Stimulated activated CD8-positive, alpha-beta memory T cell treated with anti-CD3 and anti-CD28 coated beads, Interleukin-12 subunit alpha, Interleukin-12 subunit beta, amount 100 ng/mL, for 24 hours (primary cell): ENCODE data around the gene JMJD1C.
A peak's percentile ranks its signal among the peaks of the same experiment; 100 is the strongest.
"Not testable (repeated sequence)": the region's sequence is repeated elsewhere in the genome, so short reads cannot be mapped to it uniquely, and the experiment has no call there.

Experiments
- DNase-seq: peaks from one replicate; pipeline ENCODE4 v3.0.0-alpha.2; 2020; ENCODE audit errors: extremely low read depth

Gene JMJD1C

GRCh38 chr10:63294781-63295180, 171.0 kb downstream of the JMJD1C start:
- no peak for DNase-seq

GRCh38 chr10:63292847-63293246, 172.9 kb downstream of the JMJD1C start:
- DNase-seq, result not testable (repeated sequence)

GRCh38 chr10:63288170-63288569, 177.6 kb downstream of the JMJD1C start:
- DNase-seq, result no peak

- DNase-seq, result no peak
Measured at GRCh38 chr10:63286754-63287264, 179.0 kb downstream of the JMJD1C start.

GRCh38 chr10:63286340-63286739, 179.4 kb downstream of the JMJD1C start:
- no peak for DNase-seq

GRCh38 chr10:63283901-63284300, 181.9 kb downstream of the JMJD1C start:
- DNase-seq, result not testable (repeated sequence)

- DNase-seq, result no peak
Measured at GRCh38 chr10:63283093-63283492, 182.7 kb downstream of the JMJD1C start.

GRCh38 chr10:63281967-63282366, 183.8 kb downstream of the JMJD1C start:
- DNase-seq, result no peak

GRCh38 chr10:63280386-63280785, 185.4 kb downstream of the JMJD1C start:
- no peak for DNase-seq

- no peak for DNase-seq
Measured at GRCh38 chr10:63275094-63275493, 190.7 kb downstream of the JMJD1C start.

- no peak for DNase-seq
Measured at GRCh38 chr10:63273577-63273976, 192.2 kb downstream of the JMJD1C start.

GRCh38 chr10:63268798-63269503, 196.8 kb downstream of the JMJD1C start:
- DNase-seq, result peak; percentile 39

GRCh38 chr10:63268149-63268797, 197.5 kb downstream of the JMJD1C start:
- no peak for DNase-seq

- DNase-seq, result no peak
Measured at GRCh38 chr10:63267414-63268148, 198.2 kb downstream of the JMJD1C start.

GRCh38 chr10:63266391-63267316, 199.1 kb downstream of the JMJD1C start:
- no peak for DNase-seq

- no peak for DNase-seq
Measured at GRCh38 chr10:63265683-63266235, 200.0 kb downstream of the JMJD1C start.

GRCh38 chr10:63265222-63265617, 200.6 kb downstream of the JMJD1C start:
- DNase-seq, result no peak

GRCh38 chr10:63264617-63265221, 201.1 kb downstream of the JMJD1C start:
- no peak for DNase-seq

GRCh38 chr10:63262430-63263073, 203.2 kb downstream of the JMJD1C start:
- DNase-seq, result no peak

- DNase-seq, result no peak
Measured at GRCh38 chr10:63261496-63261895, 204.3 kb downstream of the JMJD1C start.
